Superior temporal gyrus (tissue), 1 donor: Measurements from ENCODE around the gene TNNI3K.
A peak's percentile ranks its signal among the peaks of the same experiment; 100 is the strongest.

Source experiments
- DNase-seq: peaks from one replicate; pipeline ENCODE4 v3.0.0-alpha.2; 2016; ENCODE audit errors: extremely low spot score

TNNI3K gene

DNA sequence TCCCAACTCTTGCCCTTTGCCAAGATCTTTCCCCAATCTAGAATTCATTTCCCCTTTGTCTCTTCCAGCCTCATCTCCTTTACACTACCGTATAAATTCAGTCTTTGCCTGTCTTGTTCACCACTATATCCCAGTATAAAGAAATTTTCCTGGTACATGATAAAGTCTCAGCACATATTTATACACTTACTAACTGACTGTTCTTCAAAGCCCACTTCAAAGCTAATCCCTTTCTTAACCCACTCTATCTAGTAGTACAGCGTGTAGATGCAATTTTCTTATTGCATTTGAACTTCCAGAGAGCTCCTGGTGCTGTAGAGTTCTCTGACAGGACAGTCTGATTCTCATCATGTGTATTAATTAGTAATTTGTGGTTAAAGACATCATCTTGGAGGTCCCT lies 199.1 kb downstream of the TNNI3K start:
- no peak for DNase-seq

DNA sequence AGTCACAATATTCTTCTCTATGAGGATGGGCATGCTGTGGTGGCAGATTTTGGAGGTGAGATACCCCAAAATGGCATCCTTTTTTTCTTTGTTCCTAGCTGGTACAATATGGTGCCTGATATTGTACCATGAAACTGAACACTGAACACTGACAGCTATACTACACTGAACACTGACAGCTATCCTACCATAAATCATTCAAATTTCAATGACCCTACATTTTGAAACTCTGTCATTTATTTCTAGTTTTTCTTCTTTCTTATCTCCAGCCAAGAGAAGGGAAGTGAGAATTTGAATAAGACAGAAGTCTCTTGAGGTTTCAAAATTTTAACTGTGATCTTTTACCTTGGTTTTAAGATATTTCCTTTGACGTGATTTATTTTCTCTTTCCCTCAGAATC lies 200.9 kb downstream of the TNNI3K start:
- no peak for DNase-seq

DNA sequence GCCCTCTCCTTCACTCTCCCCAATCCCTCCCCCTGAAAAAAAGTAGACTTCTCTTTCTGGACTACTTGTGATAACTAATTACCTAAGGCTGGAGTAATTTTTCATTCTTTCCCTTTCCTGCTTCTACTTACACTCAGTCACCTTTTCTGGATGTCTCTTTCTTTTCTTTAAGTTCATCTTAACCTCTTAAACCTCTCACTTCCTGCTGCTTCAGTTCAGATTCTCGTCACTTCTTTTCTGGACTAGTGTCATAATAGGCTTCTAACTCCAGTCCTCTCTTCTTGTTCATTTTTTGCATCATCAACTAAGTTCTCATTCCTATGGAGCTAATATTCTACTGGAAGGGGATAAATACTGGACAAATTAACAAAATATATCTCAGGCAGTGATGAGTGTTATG lies 201.8 kb downstream of the TNNI3K start:
- no peak for DNase-seq

DNA sequence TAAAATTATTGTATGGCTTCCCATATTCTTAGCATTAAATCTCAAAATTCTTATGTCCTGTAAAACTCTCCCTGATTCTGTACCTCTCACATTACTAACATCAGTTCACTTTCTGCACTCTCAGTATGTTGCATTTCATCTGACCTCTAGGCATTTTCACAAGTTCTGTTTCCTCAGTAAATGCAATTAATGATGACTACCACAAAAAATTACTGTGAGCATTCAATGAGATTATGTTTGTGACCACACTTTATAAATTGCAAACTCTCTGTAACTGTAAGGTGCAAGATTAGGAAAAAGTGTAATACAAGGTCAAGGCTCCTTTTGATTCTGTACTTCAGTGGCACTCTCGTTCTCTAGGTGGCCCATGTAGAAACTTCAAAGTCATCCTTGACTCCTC lies 216.8 kb downstream of the TNNI3K start:
- no peak for DNase-seq

DNA sequence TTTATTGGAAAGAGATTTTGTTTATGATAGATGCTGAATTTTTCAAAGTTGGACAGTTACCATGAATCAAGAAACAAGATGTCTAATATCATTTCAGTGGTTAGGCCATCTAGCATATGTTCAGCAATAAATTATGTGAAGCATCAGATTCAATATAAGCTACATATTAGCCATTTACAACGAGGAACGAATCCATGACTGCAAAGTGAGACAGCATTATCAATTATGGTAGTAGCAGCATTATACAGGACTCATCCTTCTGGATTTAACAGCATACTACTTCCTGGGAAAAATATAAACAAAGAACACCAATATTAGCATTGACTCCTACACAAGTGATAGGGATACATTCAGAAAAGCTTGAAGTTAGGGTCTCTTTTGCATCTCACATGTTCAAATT lies 218.1 kb downstream of the TNNI3K start:
- no peak for DNase-seq

DNA sequence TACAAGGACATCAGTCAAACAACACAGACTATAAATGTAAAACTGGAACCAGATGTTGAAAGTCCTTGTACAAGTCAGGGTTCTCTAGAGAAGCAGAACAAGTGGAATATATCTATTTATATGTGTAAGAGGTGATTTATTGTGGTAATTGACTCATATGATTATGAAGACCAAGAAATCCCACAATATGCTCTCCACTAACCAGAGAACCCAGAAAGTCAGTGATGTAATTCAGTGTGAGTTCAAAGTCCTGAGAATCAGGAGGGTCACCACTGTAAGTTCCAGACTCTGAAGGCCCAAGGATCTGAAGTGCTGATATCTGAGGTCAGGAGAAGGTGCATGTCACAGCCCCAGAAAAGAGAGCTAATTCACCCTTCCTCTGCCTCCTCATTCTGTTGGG lies 220.2 kb downstream of the TNNI3K start:
- no peak for DNase-seq

DNA sequence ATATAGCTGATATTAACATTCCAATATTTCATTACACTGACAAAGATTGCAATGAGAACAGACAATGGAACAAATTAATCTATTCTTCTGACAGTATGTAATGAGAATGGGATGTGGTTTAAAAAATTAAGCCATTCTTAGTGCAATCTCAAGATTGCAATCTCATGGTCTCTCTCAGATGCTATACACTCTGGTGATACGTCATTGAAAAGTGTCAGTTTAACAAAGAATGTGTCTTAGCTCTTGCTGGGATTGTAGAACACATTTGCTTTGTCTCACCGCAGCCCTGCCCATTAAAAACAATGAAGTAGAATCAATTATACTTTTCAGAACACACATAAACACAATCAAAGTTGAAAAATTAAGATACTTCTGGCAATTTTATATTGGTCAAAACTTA lies 222.1 kb downstream of the TNNI3K start:
- no peak for DNase-seq

DNA sequence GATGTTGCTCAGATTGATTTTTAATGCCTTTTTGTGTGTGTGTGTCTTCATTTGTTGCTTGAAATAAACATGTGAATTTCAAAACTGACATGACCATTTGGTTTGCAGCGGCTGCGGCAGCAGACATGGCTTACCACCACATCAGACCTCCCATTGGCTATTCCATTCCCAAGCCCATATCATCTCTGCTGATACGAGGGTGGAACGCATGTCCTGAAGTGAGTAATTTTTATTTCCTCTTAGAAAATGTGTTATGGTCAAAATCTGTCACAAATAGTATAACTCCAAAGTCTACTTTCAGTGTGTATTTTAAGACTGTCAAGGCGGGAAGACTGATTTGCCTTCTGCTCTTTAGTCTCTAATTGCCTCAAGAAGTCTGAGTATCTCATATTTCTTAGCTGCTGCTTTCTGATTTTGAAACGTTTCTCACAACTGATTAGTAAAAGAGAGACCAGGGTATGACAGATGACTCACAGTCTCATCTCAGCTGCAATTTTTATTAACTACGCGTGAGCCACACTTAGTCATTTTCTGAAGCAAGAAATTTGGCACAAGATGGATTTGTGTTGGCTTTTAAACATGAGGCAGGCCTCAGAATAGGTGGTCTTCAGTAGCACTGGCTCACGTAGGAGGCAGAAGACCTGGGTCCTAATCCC lies 228.3 kb downstream of the TNNI3K start:
- DNase-seq, result peak; percentile 41

DNA sequence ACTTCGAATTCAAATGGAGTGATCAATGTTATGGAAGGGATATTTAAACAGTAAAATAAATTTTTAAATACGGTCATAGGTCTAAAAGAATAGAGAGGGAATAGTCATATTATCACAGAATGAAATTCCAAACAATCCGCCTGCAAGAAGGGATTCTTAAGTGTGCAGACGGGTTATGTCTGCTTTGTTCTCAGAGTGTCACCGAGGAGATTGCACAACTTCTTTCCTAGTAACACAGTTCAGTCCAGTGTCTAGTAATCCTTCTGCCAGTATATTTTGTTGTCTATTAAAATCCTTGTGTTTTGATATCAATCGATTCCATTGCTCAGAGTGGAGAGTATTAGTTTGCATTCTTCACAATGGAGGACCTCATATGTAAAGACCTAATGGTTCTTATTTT lies 228.8 kb downstream of the TNNI3K start:
- no peak for DNase-seq

DNA sequence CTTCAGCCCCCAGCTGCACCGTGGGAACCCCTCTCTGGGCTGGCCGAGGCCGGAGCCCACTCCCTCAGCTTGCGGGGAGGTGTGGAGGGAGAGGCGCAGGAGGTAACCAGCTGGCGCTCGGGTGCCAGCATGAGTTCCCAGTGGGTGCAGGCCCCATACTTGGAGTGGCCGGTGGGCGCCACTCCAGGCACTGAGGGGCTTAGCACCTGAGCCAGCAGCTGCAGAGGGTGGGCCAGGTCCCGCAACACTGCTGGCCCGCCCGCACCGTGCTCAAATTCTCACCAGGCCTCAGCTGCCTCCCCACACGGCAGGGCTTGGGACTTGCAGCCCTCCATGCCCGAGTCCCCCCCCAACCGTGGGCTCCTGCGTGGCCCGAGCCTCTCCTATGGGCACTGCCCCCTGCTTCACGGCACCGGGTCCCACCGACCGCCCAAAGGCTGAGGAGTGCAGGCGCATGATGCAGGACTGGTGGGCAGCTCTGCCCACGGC lies 230.1 kb downstream of the TNNI3K start:
- DNase-seq, result no peak

DNA sequence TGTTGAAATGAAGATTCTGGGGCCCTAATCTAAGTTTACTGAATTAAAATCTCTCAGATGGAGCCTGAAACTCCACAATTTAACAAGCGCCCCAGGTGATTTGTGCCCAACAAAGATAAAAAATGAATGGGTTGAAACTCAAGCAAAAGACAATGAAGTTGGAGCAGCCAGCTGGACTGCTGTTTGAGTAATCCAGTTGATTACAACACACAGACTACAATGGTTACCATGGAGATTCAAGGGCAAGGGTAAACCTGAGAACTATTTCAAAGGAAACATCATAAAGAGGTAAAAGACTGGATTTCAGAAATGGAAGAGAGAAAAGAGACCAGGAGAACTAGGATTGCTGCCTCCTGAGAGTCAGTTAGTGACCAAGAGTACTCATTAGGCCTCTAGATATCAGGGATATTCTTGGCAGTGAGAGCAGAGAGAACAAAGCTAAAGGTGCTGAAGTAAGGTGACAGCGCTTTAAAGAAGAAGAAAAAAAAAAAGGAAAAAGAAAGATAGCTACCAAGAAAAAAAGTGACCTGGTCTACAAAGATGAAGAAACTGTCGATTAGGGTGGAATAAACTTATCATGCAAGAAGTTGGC lies 232.7 kb downstream of the TNNI3K start:
- DNase-seq, result no peak

DNA sequence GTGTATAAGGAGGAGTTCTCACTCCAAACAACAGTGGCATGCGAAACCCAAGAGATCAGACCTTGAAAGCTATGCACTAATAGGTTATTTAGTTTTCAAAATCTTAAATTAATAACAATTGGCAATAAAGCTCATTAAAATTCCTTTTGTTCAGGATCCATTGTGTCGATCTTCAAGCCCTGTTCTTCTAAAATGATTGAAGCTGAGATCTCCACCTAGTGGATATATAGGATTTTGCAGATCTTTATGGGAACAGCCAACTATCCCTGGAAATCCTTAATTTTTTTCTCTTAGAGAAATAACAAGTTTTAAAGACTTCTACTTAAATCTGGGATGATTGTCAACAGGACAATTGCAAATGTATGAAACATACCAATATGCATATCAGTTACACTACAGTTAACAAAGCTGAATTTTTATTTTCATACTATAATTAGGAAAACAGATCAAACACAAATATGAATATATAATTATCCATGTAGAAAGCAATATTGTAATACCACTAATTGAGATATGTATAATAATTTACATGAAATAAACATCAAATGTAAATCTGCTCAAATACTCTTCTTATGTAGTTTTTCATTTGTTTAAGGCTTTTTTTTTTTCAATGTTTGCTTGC lies 233.9 kb downstream of the TNNI3K start:
- DNase-seq, result peak; percentile 86

DNA sequence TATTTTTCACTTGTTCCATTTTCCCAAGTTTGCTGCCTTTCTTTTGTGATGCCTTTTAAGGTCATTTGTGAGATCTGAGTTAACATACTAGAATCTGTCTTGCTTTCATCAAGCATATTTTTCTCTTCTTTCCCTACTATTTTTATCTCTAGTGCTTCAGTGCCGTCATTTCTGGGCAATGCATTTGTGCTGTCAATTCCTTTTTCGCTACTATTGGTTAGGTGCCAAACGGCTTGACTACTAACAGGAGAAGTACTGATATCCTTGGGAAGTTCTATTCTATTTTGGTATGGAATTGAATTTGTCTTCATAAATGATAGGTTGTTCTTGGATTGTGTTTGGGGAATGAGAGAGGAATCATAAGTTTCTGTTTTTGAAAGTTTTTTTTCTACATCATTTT lies 235.1 kb downstream of the TNNI3K start:
- peak; percentile 40 for DNase-seq

DNA sequence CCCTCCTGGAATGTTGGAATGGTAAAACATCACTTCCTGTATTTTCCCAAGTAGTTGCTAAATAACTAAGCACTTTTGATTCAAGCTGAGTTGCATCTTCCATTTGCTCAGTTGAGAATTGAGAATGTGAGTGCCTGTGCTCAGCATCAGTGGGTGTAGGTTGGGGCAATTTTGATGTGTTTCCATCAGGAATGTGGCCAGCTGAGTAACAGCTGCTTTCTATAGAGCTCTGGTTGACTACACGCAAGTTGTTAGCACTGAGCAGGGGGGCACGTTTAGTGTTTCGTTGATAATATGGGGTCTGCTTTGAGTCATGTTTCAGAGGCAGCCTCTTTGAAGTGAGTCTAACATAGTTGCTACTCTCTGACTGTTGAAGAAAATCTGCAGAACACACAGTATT lies 235.7 kb downstream of the TNNI3K start:
- peak; percentile 15 for DNase-seq

DNA sequence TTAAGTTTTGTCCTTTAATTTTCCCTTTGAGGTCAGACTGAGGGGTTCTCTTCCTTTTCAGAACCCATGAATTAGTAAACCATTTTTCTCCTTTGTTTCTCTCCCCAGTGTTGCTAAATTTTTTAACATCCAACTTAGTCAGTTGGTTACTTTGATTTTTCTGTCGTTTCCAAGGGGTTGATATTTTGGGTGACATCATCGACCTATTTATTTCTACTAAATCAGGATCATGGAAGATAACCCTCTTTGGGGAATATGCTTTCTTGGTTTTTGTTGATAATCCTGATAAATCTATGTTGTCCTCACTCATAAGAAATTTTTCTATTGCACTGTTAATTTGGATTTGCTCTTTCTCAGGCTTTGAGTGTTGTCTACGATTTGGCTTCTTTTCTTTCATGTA lies 236.3 kb downstream of the TNNI3K start:
- peak; percentile 15 for DNase-seq

DNA sequence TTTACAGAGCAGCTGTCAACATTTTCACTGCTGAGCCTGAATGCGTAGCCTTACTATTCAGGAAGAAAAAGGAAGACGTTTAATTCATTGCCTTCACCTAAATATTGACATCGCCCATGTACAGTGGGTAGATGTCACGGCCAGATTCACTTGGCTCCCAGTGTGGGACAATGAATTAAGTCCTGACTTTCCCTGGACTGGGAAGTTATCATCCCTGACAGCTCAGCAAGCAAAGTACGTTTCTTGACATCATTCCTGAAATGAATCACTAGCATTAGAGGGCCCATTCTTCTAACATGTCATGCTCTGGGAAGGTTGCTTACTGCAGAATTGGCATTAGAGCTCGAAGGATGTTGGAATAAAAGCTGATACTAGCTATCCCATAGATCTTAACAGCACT lies 239.4 kb downstream of the TNNI3K start:
- no peak for DNase-seq

DNA sequence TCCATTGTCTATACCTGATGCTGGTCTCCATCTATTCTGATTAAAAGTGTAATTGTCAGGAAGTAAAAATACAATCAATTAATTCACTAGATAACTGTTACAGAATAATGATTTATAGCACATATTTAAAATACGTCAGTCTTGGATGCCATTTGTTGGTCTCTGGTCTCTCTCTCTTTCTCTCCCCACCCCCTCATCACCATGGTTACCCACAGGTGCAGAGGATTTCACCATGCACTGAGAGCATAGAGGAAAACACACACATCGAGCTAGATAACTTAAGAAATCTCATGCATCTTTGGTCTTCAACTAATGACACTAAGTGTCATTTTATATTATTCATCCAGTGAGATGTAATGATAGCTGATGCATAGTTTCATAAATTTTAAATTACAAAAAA lies 243.8 kb downstream of the TNNI3K start:
- no peak for DNase-seq

DNA sequence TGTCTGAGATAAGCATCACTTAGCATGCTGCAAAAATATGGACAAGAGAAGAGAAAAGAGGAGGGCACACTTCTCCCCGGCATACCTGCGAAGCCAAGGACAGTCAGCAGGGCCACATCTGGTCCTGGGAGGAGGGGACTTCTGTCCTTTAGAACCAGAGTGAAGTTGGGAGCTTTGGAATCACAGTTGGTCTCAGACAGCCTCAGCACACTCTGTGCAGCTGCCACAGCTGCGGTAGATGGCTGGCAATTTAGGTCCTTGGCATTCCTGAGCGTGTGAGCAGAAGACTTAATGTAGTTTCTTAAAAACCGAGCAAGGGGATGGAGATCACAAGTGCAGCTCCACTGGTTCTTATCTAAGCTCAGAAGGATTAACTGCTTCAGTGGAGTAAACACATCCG lies 244.9 kb downstream of the TNNI3K start:
- DNase-seq, result peak; percentile 35

DNA sequence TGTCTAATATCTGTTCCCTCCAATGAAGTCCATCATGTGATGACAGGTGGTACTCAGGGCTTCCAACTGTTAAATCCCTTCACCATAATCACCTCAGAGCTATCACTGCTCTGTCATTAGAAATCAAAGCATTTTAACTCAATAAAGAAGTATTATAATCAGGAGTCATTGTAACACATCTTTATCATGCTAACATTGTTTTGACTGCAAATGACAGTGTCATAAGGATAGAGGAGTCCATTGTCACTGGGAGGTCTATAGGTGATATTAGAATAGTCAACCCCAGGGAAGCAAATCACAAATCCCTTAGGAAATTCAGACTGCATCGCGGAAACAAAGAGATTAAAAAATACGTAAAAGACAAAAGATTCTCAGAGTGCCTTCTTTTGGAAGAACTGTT lies 246.4 kb downstream of the TNNI3K start:
- DNase-seq, result no peak

DNA sequence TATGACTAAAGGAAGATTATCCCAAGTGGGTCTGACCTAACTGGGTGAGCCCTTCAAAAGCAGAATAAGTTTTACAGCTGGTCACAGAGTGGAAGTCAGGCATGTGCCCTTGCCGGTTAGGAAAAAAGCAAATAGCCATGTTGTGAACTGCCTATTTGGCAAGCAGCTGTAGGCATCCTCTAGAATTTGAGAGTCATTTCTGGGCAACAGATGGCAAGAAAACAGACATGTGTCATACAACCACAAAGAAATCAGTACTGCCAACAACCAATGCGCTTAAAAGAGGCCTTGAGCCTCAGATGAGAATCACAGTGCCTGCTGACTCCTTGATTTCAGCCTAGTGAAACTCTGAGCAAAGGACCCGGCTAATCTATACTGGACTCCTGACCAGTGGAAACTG lies 250.4 kb downstream of the TNNI3K start:
- DNase-seq, result no peak

DNA sequence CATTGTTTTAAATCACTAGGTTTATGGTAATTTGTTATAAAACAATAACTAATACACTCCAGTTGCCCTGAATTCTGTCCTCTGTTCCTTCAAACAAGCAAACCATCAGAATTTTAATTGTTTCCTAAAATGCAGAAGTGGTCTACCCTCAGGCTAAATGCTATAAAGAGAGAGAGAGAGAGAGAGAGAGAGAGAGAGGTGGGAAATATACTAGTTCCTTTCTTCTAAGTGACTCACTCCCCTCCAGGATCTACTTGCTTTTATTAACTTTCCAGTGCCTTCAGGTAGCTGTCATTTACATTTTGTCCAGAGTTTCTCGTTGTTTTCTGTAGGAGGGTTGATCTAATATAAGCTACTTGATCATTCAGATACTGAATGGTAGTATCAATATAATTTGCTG lies 250.8 kb downstream of the TNNI3K start:
- DNase-seq, result no peak

DNA sequence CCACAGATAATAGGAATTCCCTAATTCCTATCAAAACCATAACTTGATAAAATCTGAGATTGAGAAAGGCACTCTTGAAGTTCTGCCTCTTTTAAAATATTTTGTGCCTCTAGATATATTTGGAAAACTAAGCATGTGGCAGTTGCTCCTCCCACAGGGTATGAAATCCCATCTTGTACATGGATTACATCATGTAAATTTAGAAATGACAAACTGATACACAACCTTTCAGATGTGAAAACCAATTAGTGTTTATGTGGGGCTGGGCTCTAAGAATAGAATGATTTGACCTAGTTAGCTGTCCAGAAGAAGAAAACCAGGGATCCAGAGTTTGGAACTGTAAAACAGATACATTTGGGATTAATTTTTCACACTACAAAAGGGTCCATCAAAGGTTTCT lies 261.5 kb downstream of the TNNI3K start:
- DNase-seq, result no peak

DNA sequence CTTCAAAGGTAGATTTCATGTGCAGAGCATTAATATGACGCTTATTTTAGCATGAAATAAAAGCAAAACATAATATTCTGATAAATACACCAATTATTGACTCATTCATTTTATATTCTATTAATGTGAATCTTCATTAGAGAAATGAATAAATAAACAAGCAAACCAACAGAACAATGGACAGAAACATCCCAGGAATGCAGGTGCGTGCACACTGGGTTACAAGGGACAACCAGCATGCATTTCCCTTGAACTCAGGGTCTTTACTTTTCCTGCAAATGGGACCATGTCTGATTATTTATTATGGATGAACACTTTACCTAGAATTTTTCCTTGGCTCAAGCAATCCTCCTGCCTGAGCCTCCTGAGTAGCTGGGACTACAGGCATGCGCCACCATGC lies 263.7 kb downstream of the TNNI3K start:
- no peak for DNase-seq
